Measurements from ENCODE around the gene GPAT2.
"Not testable (repeated sequence)": the region's sequence is repeated elsewhere in the genome, so short reads cannot be mapped to it uniquely, and the experiment has no call there.

GRCh38 chr2:96019909-96020590, 14.7 kb downstream of the GPAT2 start:
- TF ChIP-seq, protein P1, sequence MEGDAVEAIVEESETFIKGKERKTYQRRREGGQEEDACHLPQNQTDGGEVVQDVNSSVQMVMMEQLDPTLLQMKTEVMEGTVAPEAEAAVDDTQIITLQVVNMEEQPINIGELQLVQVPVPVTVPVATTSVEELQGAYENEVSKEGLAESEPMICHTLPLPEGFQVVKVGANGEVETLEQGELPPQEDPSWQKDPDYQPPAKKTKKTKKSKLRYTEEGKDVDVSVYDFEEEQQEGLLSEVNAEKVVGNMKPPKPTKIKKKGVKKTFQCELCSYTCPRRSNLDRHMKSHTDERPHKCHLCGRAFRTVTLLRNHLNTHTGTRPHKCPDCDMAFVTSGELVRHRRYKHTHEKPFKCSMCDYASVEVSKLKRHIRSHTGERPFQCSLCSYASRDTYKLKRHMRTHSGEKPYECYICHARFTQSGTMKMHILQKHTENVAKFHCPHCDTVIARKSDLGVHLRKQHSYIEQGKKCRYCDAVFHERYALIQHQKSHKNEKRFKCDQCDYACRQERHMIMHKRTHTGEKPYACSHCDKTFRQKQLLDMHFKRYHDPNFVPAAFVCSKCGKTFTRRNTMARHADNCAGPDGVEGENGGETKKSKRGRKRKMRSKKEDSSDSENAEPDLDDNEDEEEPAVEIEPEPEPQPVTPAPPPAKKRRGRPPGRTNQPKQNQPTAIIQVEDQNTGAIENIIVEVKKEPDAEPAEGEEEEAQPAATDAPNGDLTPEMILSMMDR (IDR thresholded peaks at IDR 0.05), result not testable (repeated sequence)
- TF ChIP-seq POLR2A (IDR thresholded peaks at IDR 0.05), result not testable (repeated sequence)

Measured in heart left ventricle (tissue), 13 donors.